PC-3 (cell line): ENCODE data around the gene ZDHHC12. TPM values are rescaled to one million over a fixed set of nuclear protein-coding genes. Genes with fewer than 3 reads are reported as not detected.

Experiments used
- ATAC-seq: fragments of 200-7000 bp; cut with Tn5 transposase; 2 replicates; pipeline ENCODE4 v1.9.1; 2020; ENCODE audit warnings: mild to moderate bottlenecking, moderate library complexity
- BruUV-seq: library from RNA; stranded (reverse); fragments of 400-500 nt; replicated peaks from 2 replicates; lab custom pipeline; 2021; lab: Mats Ljungman, UMichigan
- CTCF ChIA-PET: fragments of 300-600 bp; sonication (Branson Sonifier 250); formaldehyde crosslinking; loops from one replicate; lab custom pipeline; 2022; ENCODE audit warnings: antibody characterized with exemption; lab: Charles Lee
- POLR2A ChIA-PET: fragments of 300-600 bp; sonication (Branson Sonifier 250); formaldehyde crosslinking; loops from one replicate; lab custom pipeline; 2022; ENCODE audit warnings: antibody characterized with exemption; ENCODE audit not compliant: unreplicated experiment; lab: Charles Lee
- DNase-seq: peaks from one replicate; pipeline ENCODE4 v3.0.0-alpha.2; 2015
- H2AFZ ChIP-seq: fragments of 300-600 bp; sonication (generic); 2 replicates; pipeline ENCODE4 v1.6.0; 2016; ENCODE audit warnings: antibody characterized with exemption, low read length
- H3F3A ChIP-seq: fragments of 300-600 bp; sonication (generic); one replicate; pipeline ENCODE4 v1.6.0; 2017; ENCODE audit warnings: antibody characterized with exemption, low read length, control low read depth, mild to moderate bottlenecking; ENCODE audit not compliant: unreplicated experiment
- H3K27ac ChIP-seq: fragments of 300-600 bp; sonication (generic); 2 replicates; pipeline ENCODE4 v1.5.1; 2016; ENCODE audit warnings: mild to moderate bottlenecking, low read length
- H3K27me3 ChIP-seq: fragments of 300-600 bp; sonication (generic); 2 replicates; pipeline ENCODE4 v1.6.1; 2016; ENCODE audit warnings: low read length, mixed read lengths
- H3K36me3 ChIP-seq: fragments of 300-600 bp; sonication (generic); 2 replicates; pipeline ENCODE4 v1.6.1; 2016; ENCODE audit warnings: low read depth, mixed run types, low read length, mixed read lengths
- H3K4me1 ChIP-seq: fragments of 300-600 bp; sonication (generic); 2 replicates; pipeline ENCODE4 v1.5.1; 2016; ENCODE audit warnings: low read length; ENCODE audit not compliant: insufficient read depth
- H3K4me2 ChIP-seq: fragments of 300-600 bp; sonication (generic); 2 replicates; pipeline ENCODE4 v1.6.0; 2016; ENCODE audit warnings: low read length
- H3K4me3 ChIP-seq: fragments of 300-600 bp; sonication (generic); 2 replicates; pipeline ENCODE4 v1.5.1; 2016; ENCODE audit warnings: mild to moderate bottlenecking, low read length, mixed read lengths
- H3K79me2 ChIP-seq: fragments of 300-600 bp; sonication (generic); 2 replicates; pipeline ENCODE4 v1.6.1; 2017; ENCODE audit warnings: low read length, mixed read lengths
- H3K9ac ChIP-seq: fragments of 300-600 bp; sonication (generic); 2 replicates; pipeline ENCODE4 v1.6.0; 2016; ENCODE audit warnings: mild to moderate bottlenecking, low read length
- H3K9me2 ChIP-seq: fragments of 300-600 bp; sonication (generic); replicated peaks from 2 replicates; pipeline ENCODE4 v1.6.1; 2016; ENCODE audit warnings: mixed run types, low read length, mixed read lengths
- H3K9me3 ChIP-seq: fragments of 300-600 bp; sonication (generic); 2 replicates; pipeline ENCODE4 v1.6.1; 2016; ENCODE audit warnings: low read length, mixed read lengths
- H4K20me1 ChIP-seq: fragments of 300-600 bp; sonication (generic); 2 replicates; pipeline ENCODE4 v1.6.1; 2016; ENCODE audit warnings: low read length, mixed read lengths
- CTCF ChIP-seq: fragments of 300-600 bp; sonication (generic); conservative IDR thresholded peaks from 2 replicates; pipeline ENCODE4 v1.5.1; 2017; ENCODE audit warnings: antibody characterized with exemption, low read depth, mild to moderate bottlenecking, low read length
- EZH2 ChIP-seq: fragments of 300-600 bp; sonication (generic); IDR thresholded peaks from one replicate; pipeline ENCODE4 v1.6.1; 2017; ENCODE audit warnings: antibody characterized with exemption, mild to moderate bottlenecking, low read length; ENCODE audit not compliant: unreplicated experiment
- EZH2phosphoT487 ChIP-seq: fragments of 300-600 bp; sonication (generic); IDR thresholded peaks from 2 replicates; pipeline ENCODE4 v1.6.1; 2018; ENCODE audit warnings: mild to moderate bottlenecking, antibody characterized with exemption, low read length, borderline replicate concordance
- intact Hi-C: fragments of 100-400 bp; cut with micrococcal nuclease; formaldehyde crosslinking; loops from 2 replicates; pipeline ENCODE4 v1.9.0; 2023
- total RNA-seq: library from RNA; depleted of rRNA; stranded (reverse); fragments of >200 nt; gene quantifications from 2 replicates; pipeline ENCODE4 v1.2.3, GENCODE V29; 2014

Gene ZDHHC12
- total RNA-seq, 1 experiment from 2014 or later, result 86.1 TPM

GRCh38 chr9:128704356-128704670, 19.6 kb downstream of the ZDHHC12 start:
- CTCF ChIA-PET, result interaction anchor here (0.7 kb wide), 1 partner anchor 493 kb away, joined by 6 read pairs; no protein-coding TSS in a partner anchor
- Histone ChIP-seq H3K27ac (no peak overlapping the region), H2AFZ (no peak overlapping the region), H3K79me2 (no peaks in the 10 kb centered on the region), H3K27me3 (no peaks in the 10 kb centered on the region), H3K4me3 (no peak overlapping the region), H3K4me2 (no peak overlapping the region), H4K20me1 (no peaks in the 10 kb centered on the region), H3F3A (no peaks in the 10 kb centered on the region), H3K36me3 (no peaks in the 10 kb centered on the region), H3K9me3 (no peaks in the 10 kb centered on the region), H3K9me2 (no peaks in the 10 kb centered on the region), H3K4me1 (no peaks in the 10 kb centered on the region), H3K9ac (no peak overlapping the region)
- BruUV-seq, result no TSS peak
- no peak for TF ChIP-seq CTCF
- no peak for TF ChIP-seq EZH2
- TF ChIP-seq EZH2phosphoT487, result no peak
- no peak for DNase-seq
- intact Hi-C loops, result no loop called here
- no peak for ATAC-seq
- POLR2A ChIA-PET, result no interaction called here

- Histone ChIP-seq H3K4me1 (no peaks in the 10 kb centered on the region), H3K27ac (no peak overlapping the region), H3K4me3 (no peak overlapping the region), H3K27me3 (no peaks in the 10 kb centered on the region), H3K9me2 (no peaks in the 10 kb centered on the region), H3K36me3 (no peaks in the 10 kb centered on the region), H3K4me2 (no peak overlapping the region), H3K9me3 (no peaks in the 10 kb centered on the region), H3F3A (no peaks in the 10 kb centered on the region), H2AFZ (no peak overlapping the region), H4K20me1 (no peaks in the 10 kb centered on the region), H3K79me2 (no peaks in the 10 kb centered on the region), H3K9ac (no peak overlapping the region)
- ChIA-PET POLR2A (no interaction called here), CTCF (no interaction called here)
- DNase-seq, result no peak
- BruUV-seq, result no TSS peak
- TF ChIP-seq EZH2 (no peak), CTCF (no peak), EZH2phosphoT487 (no peak)
- ATAC-seq, result no peak
- intact Hi-C loops, result no loop called here
These were observed 20.1 kb downstream of the ZDHHC12 start for GRCh38 chr9:128703616-128704355.

- POLR2A ChIA-PET, result no interaction called here
- H3K27ac ChIP-seq, result no peak overlapping the region
These were observed 20.8 kb downstream of the ZDHHC12 start for GRCh38 chr9:128702949-128703615.

More at GRCh38 chr9:128702949-128703615, 20.8 kb downstream of the ZDHHC12 start:
- H3K9me2 ChIP-seq, result no peaks in the 10 kb centered on the region
- ATAC-seq (no peak; the same call in 1 of the 2 replicates), DNase-seq (no peak)
- H4K20me1 ChIP-seq, result no peaks in the 10 kb centered on the region
- H3F3A ChIP-seq, result no peaks in the 10 kb centered on the region
- no peaks in the 10 kb centered on the region for H3K36me3 ChIP-seq
- H2AFZ ChIP-seq, result peak overlapping the region; percentile 67
- intact Hi-C loops, result no loop called here
- no peaks in the 10 kb centered on the region for H3K4me1 ChIP-seq
- H3K9me3 ChIP-seq, result no peaks in the 10 kb centered on the region
- H3K27me3 ChIP-seq, result no peaks in the 10 kb centered on the region
- no peaks in the 10 kb centered on the region for H3K79me2 ChIP-seq
- CTCF ChIA-PET, result no interaction called here
- peak overlapping the region; percentile 83 for H3K4me3 ChIP-seq
- peak overlapping the region; percentile 78 for H3K9ac ChIP-seq
- TF ChIP-seq EZH2, result no peak
- TF ChIP-seq EZH2phosphoT487, result no peak
- TF ChIP-seq CTCF, result no peak
- no TSS peak for BruUV-seq
- peak overlapping the region; percentile 74 for H3K4me2 ChIP-seq
